Measurements from ENCODE around the gene ERC1. TPM values are rescaled to one million over a fixed set of nuclear protein-coding genes. Genes with fewer than 3 reads are reported as not detected.

ERC1 gene
- total RNA-seq, 4 donors from 2014 or later = 28.9 to 106 (median 43.6) TPM

DNA sequence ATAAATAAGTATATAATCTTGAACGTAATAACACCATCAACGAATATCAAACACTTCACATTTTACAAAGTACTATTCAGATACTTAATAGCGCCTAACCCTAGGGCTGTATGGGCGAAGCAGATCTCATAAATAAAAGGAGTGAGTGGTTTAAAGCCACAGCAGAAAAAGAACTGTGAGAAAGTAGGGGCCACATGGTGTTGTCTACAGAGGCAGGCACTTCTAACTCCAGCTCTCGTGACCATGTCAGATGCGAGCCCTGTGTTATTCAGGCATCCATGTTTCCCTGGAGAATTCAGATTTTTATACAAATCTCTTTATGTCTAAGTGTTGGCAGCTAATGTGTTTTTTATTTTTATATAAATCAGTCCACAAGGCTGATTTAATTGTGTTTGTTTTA is 391.1 kb downstream of the ERC1 start:
- H3K4me1 ChIP-seq = no peaks in the 10 kb centered on the region
- intact Hi-C loops (cut with DNase I; ENCODE audit: low total_unique reads) = no loop called here
- H3K9me3 ChIP-seq = no peaks in the 10 kb centered on the region
- no peak overlapping the region for H3K4me3 ChIP-seq
- DNase-seq = no peak
- no peak for TF ChIP-seq POLR2A (IDR thresholded peaks at IDR 0.05)
- TF ChIP-seq, protein P1, sequence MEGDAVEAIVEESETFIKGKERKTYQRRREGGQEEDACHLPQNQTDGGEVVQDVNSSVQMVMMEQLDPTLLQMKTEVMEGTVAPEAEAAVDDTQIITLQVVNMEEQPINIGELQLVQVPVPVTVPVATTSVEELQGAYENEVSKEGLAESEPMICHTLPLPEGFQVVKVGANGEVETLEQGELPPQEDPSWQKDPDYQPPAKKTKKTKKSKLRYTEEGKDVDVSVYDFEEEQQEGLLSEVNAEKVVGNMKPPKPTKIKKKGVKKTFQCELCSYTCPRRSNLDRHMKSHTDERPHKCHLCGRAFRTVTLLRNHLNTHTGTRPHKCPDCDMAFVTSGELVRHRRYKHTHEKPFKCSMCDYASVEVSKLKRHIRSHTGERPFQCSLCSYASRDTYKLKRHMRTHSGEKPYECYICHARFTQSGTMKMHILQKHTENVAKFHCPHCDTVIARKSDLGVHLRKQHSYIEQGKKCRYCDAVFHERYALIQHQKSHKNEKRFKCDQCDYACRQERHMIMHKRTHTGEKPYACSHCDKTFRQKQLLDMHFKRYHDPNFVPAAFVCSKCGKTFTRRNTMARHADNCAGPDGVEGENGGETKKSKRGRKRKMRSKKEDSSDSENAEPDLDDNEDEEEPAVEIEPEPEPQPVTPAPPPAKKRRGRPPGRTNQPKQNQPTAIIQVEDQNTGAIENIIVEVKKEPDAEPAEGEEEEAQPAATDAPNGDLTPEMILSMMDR (IDR thresholded peaks at IDR 0.05) = no peak
- H3K27ac ChIP-seq = no peak overlapping the region
- no peaks in the 10 kb centered on the region for H3K27me3 ChIP-seq
- H3K36me3 ChIP-seq = no peaks in the 10 kb centered on the region

DNA sequence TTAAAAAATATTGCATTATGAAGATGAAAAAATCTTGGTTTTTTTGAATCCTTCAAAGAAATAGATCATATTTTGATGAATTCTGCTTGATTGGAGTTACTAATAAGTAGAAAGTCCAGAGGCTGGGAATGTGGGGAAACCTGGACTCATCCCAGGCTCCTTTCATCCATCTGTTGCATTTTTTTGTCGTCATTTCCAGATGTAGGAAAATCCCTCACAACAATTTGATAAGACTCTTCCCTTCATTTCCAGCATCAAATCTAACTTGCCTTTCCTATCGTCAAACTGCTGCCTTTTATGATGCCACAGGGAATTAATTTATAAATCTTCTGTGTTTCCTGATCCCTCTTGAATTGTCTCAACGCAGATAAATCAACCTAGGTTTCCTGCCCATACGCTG is 391.8 kb downstream of the ERC1 start:
- H3K27ac ChIP-seq = no peak overlapping the region
- intact Hi-C loops (cut with DNase I; ENCODE audit: low total_unique reads) = no loop called here
- H3K4me3 ChIP-seq = no peak overlapping the region
- H3K36me3 ChIP-seq = no peaks in the 10 kb centered on the region
- no peaks in the 10 kb centered on the region for H3K9me3 ChIP-seq
- no peaks in the 10 kb centered on the region for H3K27me3 ChIP-seq
- no peak for TF ChIP-seq POLR2A (IDR thresholded peaks at IDR 0.05)
- TF ChIP-seq, protein P1 (IDR thresholded peaks at IDR 0.05) = no peak
- DNase-seq = no peak
- no peaks in the 10 kb centered on the region for H3K4me1 ChIP-seq

DNA sequence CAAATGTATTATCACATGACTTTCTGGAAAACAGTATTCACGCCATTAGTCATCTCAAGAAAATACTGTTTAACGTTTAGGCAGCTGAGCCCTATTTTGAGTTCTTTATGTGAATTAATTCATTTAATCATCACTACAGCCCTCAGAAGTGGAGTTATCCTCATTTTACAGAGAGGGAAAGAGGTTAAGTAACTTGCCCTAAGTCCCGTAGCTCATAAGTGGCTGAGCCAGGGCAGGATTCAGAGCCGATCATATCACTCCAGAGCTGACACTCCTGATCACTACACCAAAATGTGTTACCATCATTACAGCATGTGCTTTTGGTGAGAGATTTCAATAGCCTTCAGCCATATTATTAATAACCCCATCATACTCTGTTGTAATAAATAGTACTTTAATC is 392.7 kb downstream of the ERC1 start:
- intact Hi-C loops (cut with DNase I; ENCODE audit: low total_unique reads) = no loop called here
- no peaks in the 10 kb centered on the region for H3K36me3 ChIP-seq
- H3K4me1 ChIP-seq = no peaks in the 10 kb centered on the region
- no peak for DNase-seq
- no peak for TF ChIP-seq POLR2A (IDR thresholded peaks at IDR 0.05)
- TF ChIP-seq, protein P1 (IDR thresholded peaks at IDR 0.05) = no peak
- H3K9me3 ChIP-seq = no peaks in the 10 kb centered on the region
- no peak overlapping the region for H3K27ac ChIP-seq
- no peaks in the 10 kb centered on the region for H3K27me3 ChIP-seq
- H3K4me3 ChIP-seq = no peak overlapping the region

DNA sequence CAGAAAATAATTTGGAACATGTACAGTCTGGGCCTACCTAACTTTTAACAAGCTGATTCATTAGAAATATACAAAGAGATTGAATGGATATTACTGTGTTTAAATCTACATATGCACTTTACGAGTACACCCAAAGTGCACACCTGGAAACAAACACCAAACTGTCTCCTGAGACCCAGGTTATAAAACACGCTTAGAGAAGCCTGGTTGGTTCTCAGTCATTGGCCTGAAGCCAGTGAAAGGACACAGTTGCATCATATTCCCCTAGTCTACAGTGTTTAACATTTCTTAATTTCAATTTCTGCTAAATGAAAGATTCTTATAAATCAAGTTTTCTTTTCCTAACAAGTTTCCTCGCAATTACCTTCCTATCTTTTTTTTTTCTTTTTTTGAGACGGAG is 393.9 kb downstream of the ERC1 start:
- intact Hi-C loops (cut with DNase I; ENCODE audit: low total_unique reads) = no loop called here

DNA sequence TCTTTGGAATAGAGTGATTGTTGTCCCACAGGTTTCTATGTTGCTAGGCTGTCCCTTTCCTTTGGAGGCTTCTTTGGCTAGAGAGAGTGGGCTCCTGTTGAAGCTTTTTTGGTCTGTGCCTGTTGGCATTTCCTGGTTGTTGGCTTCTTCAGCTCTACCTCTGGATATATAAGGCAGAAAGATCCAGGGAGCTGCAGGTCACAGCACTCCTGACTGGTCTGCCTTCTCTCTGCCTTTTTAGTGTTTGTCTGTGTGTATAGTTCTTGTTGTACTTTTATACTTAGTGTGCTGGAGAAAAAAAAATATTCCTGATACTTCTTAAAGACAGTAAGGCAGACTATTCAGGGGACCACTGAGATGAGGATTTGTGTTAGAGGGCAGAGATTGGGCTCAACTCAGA is 400.7 kb downstream of the ERC1 start:
- no peaks in the 10 kb centered on the region for H3K27me3 ChIP-seq
- intact Hi-C loops (cut with DNase I; ENCODE audit: low total_unique reads) = no loop called here
- no peaks in the 10 kb centered on the region for H3K4me1 ChIP-seq
- TF ChIP-seq, protein P1 (IDR thresholded peaks at IDR 0.05) = no peak
- no peak for TF ChIP-seq POLR2A (IDR thresholded peaks at IDR 0.05)
- no peak for DNase-seq
- no peak overlapping the region for H3K27ac ChIP-seq
- H3K4me3 ChIP-seq = no peak overlapping the region
- H3K36me3 ChIP-seq = no peaks in the 10 kb centered on the region
- H3K9me3 ChIP-seq = peaks cover 0 to 6% of the 10 kb centered on the region in 2 donors

More for the DNA sequence above, 393.9 kb downstream of the ERC1 start:
- H3K4me1 ChIP-seq = no peaks in the 10 kb centered on the region
- TF ChIP-seq, protein P1 (IDR thresholded peaks at IDR 0.05) = no peak
- no peak for TF ChIP-seq POLR2A (IDR thresholded peaks at IDR 0.05)
- no peak overlapping the region for H3K27ac ChIP-seq
- H3K36me3 ChIP-seq = no peaks in the 10 kb centered on the region
- H3K9me3 ChIP-seq = no peaks in the 10 kb centered on the region
- no peak overlapping the region for H3K4me3 ChIP-seq
- DNase-seq = no peak
- H3K27me3 ChIP-seq = no peaks in the 10 kb centered on the region

All from uterus (tissue), 4 donors.